Measurements from ENCODE around the gene HLA-DRA. TPM values are rescaled to one million over a fixed set of nuclear protein-coding genes. Genes with fewer than 3 reads are reported as not detected.

Gene HLA-DRA
- polyA plus RNA-seq, 1 of the 3 experiments (the other 2 are of a cell fraction), result 0.10 TPM

DNA sequence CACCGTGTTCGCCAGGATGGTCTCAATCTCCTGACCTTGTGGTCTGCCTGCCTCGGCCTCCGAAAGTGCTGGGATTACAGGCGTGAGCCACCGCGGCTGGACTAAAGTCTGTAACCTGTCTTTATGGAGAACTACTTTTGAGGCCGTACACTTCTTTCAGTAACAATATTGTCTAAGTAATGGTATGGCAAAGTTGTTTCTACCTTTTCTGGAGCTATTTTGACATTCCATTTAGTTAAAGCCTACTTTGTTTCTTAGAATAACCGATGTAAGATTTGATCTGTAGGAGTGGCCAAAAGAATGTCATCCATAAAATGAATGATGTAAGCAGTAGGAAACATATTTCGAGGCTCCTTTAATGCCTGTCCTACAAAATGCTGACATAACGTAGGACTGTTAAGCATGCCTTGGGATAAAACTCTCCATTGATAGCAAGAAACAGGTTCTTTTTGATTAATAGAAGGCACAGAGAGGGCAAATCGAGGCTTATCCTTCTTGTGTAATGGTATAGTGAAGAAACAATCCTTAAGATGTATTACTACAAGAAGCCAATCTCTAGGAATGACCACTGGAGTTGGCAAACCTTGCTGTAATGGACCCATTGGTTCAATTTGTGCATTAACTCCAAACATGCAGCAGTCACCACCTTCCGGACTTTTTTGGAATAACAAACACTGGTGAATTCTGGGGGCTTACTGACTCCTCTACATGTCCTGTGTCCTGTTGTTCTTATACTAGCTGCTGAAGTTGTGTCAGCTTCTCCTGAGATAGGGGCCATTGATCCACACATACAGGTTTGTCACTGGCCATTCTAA is 35.9 kb downstream of the HLA-DRA start:
- no peak overlapping the region for H3K27ac ChIP-seq (ENCODE audit: low read depth in 2 of 2, low read length in 1 of 2)
- no peak for TF ChIP-seq RCOR1 (IDR thresholded peaks at IDR 0.05; ENCODE audit: low read length)
- TF ChIP-seq, protein P1, sequence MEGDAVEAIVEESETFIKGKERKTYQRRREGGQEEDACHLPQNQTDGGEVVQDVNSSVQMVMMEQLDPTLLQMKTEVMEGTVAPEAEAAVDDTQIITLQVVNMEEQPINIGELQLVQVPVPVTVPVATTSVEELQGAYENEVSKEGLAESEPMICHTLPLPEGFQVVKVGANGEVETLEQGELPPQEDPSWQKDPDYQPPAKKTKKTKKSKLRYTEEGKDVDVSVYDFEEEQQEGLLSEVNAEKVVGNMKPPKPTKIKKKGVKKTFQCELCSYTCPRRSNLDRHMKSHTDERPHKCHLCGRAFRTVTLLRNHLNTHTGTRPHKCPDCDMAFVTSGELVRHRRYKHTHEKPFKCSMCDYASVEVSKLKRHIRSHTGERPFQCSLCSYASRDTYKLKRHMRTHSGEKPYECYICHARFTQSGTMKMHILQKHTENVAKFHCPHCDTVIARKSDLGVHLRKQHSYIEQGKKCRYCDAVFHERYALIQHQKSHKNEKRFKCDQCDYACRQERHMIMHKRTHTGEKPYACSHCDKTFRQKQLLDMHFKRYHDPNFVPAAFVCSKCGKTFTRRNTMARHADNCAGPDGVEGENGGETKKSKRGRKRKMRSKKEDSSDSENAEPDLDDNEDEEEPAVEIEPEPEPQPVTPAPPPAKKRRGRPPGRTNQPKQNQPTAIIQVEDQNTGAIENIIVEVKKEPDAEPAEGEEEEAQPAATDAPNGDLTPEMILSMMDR (IDR thresholded peaks at IDR 0.05), result 0 out of 2 replicates have a peak, but pooled peaks have one; percentile 10
- no peak for DNase-seq
- WGBS (ENCODE audit: low lambda C conversion rate), result 18% methylated on average over 12 of the region's 13 CpGs
- H3K27me3 ChIP-seq (ENCODE audit: insufficient read depth), result no peaks in the 10 kb centered on the region; the same call in 1 of the 2 replicates
- ChIA-PET POLR2A (no interaction called here), CTCF (no interaction called here)
- no peaks in the 10 kb centered on the region for H3K36me3 ChIP-seq (replicated peaks in 1 of 2; ENCODE audit: control insufficient read depth in 1 of 2, insufficient read depth in 2 of 2, low read length in 1 of 2)
- H3K9me2 ChIP-seq, result no peaks in the 10 kb centered on the region
- H3K9me3 ChIP-seq, result no peaks in the 10 kb centered on the region
- no peak overlapping the region for H3K4me2 ChIP-seq
- H4K20me1 ChIP-seq (ENCODE audit: insufficient read depth), result no peaks in the 10 kb centered on the region
- no peak overlapping the region for H2AFZ ChIP-seq (ENCODE audit: low read depth)
- no peaks in the 10 kb centered on the region for H3F3A ChIP-seq (replicated peaks; ENCODE audit: insufficient read depth)
- no peaks in the 10 kb centered on the region for H3K79me2 ChIP-seq (ENCODE audit: insufficient read depth)
- H3K4me3 ChIP-seq (ENCODE audit: low read depth in 2 of 2, low read length in 1 of 2), result no peak overlapping the region
- no peak overlapping the region for H3K9ac ChIP-seq
- no peaks in the 10 kb centered on the region for H3K4me1 ChIP-seq (ENCODE audit: control insufficient read depth in 1 of 2, insufficient read depth in 2 of 2, low read depth in 1 of 2, low read length in 1 of 2)

DNA sequence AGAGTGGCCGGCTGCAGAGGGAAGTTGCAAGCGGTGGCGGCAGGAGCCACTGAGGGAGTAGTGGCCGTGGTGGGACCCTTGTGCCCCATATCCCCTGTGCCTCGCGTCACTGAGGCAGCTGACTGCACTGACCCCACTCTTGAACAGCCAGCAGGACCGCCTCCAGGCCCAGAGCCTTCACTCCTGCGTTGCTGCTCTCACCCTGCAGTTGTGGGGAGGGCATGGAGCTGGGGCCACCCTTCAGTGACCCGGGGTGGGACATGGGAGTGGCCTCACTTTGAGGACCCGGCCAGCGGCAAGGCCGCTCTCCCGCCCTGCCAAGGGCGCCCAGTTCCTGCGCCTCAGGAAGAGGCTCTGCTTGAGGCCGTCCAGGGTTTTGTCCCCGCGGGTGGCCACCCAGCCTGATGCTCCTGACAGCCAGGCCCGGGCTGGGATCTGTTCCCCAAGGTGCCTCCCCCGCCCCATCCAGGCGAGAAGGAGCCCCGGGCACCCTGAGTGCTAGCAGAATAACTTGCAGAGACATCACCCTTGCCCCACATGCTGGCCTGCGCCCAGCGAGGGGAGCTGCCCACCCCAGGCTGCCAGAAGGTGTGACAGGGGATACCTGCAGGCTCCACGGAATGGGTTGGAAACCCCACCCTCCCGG is 44.4 kb downstream of the HLA-DRA start:
- WGBS (ENCODE audit: low lambda C conversion rate), result 3% methylated on average over 15 of the region's 26 CpGs
- ChIA-PET CTCF (interaction anchor here (0.6 to 1.1 kb wide), 2 partner anchors 216 to 1103 kb away, joined by 3 read pairs; no protein-coding TSS in a partner anchor), POLR2A (no interaction called here)
- no peaks in the 10 kb centered on the region for H3K9me3 ChIP-seq
- no peaks in the 10 kb centered on the region for H3K79me2 ChIP-seq (ENCODE audit: insufficient read depth)
- H3K9me2 ChIP-seq, result no peaks in the 10 kb centered on the region
- peaks cover 5% of the 10 kb centered on the region; the same call in 1 of the 2 replicates for H3K27me3 ChIP-seq (ENCODE audit: insufficient read depth)
- no peak for DNase-seq
- no peaks in the 10 kb centered on the region for H3K4me1 ChIP-seq (ENCODE audit: control insufficient read depth in 1 of 2, insufficient read depth in 2 of 2, low read depth in 1 of 2, low read length in 1 of 2)
- H3K27ac ChIP-seq (ENCODE audit: low read depth in 2 of 2, low read length in 1 of 2), result no peak overlapping the region
- H2AFZ ChIP-seq (ENCODE audit: low read depth), result no peak overlapping the region
- TF ChIP-seq SIN3A (IDR thresholded peaks at IDR 0.05; ENCODE audit: borderline replicate concordance, low read depth, low read length) (no peak), MXI1 (IDR thresholded peaks at IDR 0.05; ENCODE audit: low read depth, low read length) (no peak), FOSL2 (IDR thresholded peaks at IDR 0.05; ENCODE audit: borderline replicate concordance, low read depth) (no peak)
- TF ChIP-seq, protein P1 (IDR thresholded peaks at IDR 0.05), result no peak
- TF ChIP-seq, protein P2, sequence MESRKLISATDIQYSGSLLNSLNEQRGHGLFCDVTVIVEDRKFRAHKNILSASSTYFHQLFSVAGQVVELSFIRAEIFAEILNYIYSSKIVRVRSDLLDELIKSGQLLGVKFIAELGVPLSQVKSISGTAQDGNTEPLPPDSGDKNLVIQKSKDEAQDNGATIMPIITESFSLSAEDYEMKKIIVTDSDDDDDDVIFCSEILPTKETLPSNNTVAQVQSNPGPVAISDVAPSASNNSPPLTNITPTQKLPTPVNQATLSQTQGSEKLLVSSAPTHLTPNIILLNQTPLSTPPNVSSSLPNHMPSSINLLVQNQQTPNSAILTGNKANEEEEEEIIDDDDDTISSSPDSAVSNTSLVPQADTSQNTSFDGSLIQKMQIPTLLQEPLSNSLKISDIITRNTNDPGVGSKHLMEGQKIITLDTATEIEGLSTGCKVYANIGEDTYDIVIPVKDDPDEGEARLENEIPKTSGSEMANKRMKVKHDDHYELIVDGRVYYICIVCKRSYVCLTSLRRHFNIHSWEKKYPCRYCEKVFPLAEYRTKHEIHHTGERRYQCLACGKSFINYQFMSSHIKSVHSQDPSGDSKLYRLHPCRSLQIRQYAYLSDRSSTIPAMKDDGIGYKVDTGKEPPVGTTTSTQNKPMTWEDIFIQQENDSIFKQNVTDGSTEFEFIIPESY (IDR thresholded peaks at IDR 0.05; ENCODE audit: borderline replicate concordance, low read depth), result no peak
- H4K20me1 ChIP-seq (ENCODE audit: insufficient read depth), result no peaks in the 10 kb centered on the region
- H3K4me2 ChIP-seq, result no peak overlapping the region
- H3F3A ChIP-seq (replicated peaks; ENCODE audit: insufficient read depth), result no peaks in the 10 kb centered on the region
- H3K4me3 ChIP-seq (ENCODE audit: low read depth in 2 of 2, low read length in 1 of 2), result no peak overlapping the region
- no peak overlapping the region for H3K9ac ChIP-seq
- no peaks in the 10 kb centered on the region for H3K36me3 ChIP-seq (replicated peaks in 1 of 2; ENCODE audit: control insufficient read depth in 1 of 2, insufficient read depth in 2 of 2, low read length in 1 of 2)

Data from SK-N-SH (cell line).